ENCODE data around the gene CD247. TPM values are rescaled to one million over a fixed set of nuclear protein-coding genes. Genes with fewer than 3 reads are reported as not detected.

The CD247 gene
- total and polyA plus RNA-seq, 10 of the 15 experiments (the other 5 are each of a cell fraction or from before 2014, with no cell fraction given): 0.10 to 0.77 (median 0.30) TPM

GRCh38 chr1:167439301-167439988 lies 78.9 kb downstream of the CD247 start (continued):
- TF ChIP-seq ATF2 (IDR thresholded peaks at IDR 0.05; ENCODE audit: low read length): no peak
- no peak for TF ChIP-seq ELK1 (IDR thresholded peaks at IDR 0.05; ENCODE audit: low read depth, low read length)
- no peak for TF ChIP-seq GATAD2B (conservative IDR thresholded peaks at IDR 0.05; ENCODE audit: low read depth)
- TF ChIP-seq SIN3A (IDR thresholded peaks at IDR 0.05; ENCODE audit: low read depth, low read length): no peak
- no peak for TF ChIP-seq BACH1 (IDR thresholded peaks at IDR 0.05; ENCODE audit: borderline replicate concordance)
- no peak for TF ChIP-seq RAD21 (IDR thresholded peaks at IDR 0.05; ENCODE audit: insufficient read depth, low read depth, low read length)
- TF ChIP-seq TCF3 (IDR thresholded peaks at IDR 0.05; ENCODE audit: borderline replicate concordance, insufficient read depth, low read depth, low read length): no peak
- TF ChIP-seq TBL1XR1 (IDR thresholded peaks at IDR 0.05; ENCODE audit: low read depth, low read length): no peak
- peak in 2 of 3 experiments; percentile 18 to 22; a peak in 2 of 6 replicates for TF ChIP-seq CTCF (IDR thresholded peaks at IDR 0.05 in 2 of 3, conservative IDR thresholded peaks at IDR 0.05 in 1 of 3; ENCODE audit: control insufficient read depth in 2 of 3, extremely low read depth in 1 of 3, insufficient read depth in 1 of 3, low read depth in 3 of 3, low read length in 3 of 3)
- TF ChIP-seq RELB (IDR thresholded peaks at IDR 0.05; ENCODE audit: low read depth): no peak
- no peak for TF ChIP-seq TCF12 (IDR thresholded peaks at IDR 0.05; ENCODE audit: low read depth, low read length)
- no peak for TF ChIP-seq BRCA1 (IDR thresholded peaks at IDR 0.05; ENCODE audit: low read depth, low read length)
- TF ChIP-seq WRNIP1 (IDR thresholded peaks at IDR 0.05; ENCODE audit: borderline replicate concordance, low read depth, low read length): no peak
- no peak for TF ChIP-seq PML (IDR thresholded peaks at IDR 0.05; ENCODE audit: low read length)
- no peak for TF ChIP-seq CEBPB (IDR thresholded peaks at IDR 0.05; ENCODE audit: borderline replicate concordance in 1 of 2, low read depth in 2 of 2, low read length in 2 of 2)
- no peak for TF ChIP-seq MTA2 (IDR thresholded peaks at IDR 0.05; ENCODE audit: low read depth)
- no peak for TF ChIP-seq HCFC1 (IDR thresholded peaks at IDR 0.05; ENCODE audit: low read length)
- TF ChIP-seq POU2F2 (IDR thresholded peaks at IDR 0.05; ENCODE audit: borderline replicate concordance, low read depth, low read length): no peak
- no peak for TF ChIP-seq EZH2 (IDR thresholded peaks at IDR 0.05; ENCODE audit: borderline replicate concordance, control insufficient read depth, low read depth, low read length)
- TF ChIP-seq KAT2A (conservative IDR thresholded peaks at IDR 0.05; ENCODE audit: control insufficient read depth, low read depth, low read length): no peak
- no peak for TF ChIP-seq PKNOX1 (IDR thresholded peaks at IDR 0.05)
- TF ChIP-seq CREM (IDR thresholded peaks at IDR 0.05; ENCODE audit: low read depth): no peak
- no peak for TF ChIP-seq NFIC (IDR thresholded peaks at IDR 0.05; ENCODE audit: low read depth, low read length)
- TF ChIP-seq ZNF217 (IDR thresholded peaks at IDR 0.05): no peak
- TF ChIP-seq ZBED1 (IDR thresholded peaks at IDR 0.05; ENCODE audit: borderline replicate concordance): no peak
